Stimulated activated CD4-positive, alpha-beta T cell treated with anti-CD3 and anti-CD28 coated beads, Interleukin-1b, Interleukin-23, amount 100 ng/mL, for 1 hour (primary cell): ENCODE data around the gene KLF16.
A peak's percentile ranks its signal among the peaks of the same experiment; 100 is the strongest.

Source experiments
- DNase-seq, 2 donors: peaks; one replicate each; pipeline ENCODE4 v3.0.0-alpha.2; 2020; ENCODE audit warnings: low read depth in 2 of 2

The KLF16 gene

DNA sequence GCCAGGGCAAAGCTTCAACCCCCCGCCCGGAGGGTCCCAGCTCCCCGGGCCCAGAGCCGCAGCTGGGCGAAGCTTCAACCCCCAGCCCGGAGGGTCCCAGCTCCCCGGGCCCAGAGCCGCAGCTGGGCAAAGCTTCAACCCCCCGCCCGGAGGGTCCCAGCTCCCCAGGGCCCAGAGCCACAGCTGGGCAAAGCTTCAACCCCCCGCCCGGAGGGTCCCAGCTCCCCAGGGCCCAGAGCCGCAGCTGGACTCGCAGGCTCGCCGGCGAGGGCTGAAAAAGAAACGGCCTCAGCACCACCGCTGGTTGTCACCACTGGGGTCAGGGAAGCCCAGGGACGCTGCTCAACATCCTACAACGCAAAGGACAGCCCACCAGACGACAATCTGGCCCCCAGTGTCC is 20.3 kb downstream of the KLF16 start:
- DNase-seq, result no peak

DNA sequence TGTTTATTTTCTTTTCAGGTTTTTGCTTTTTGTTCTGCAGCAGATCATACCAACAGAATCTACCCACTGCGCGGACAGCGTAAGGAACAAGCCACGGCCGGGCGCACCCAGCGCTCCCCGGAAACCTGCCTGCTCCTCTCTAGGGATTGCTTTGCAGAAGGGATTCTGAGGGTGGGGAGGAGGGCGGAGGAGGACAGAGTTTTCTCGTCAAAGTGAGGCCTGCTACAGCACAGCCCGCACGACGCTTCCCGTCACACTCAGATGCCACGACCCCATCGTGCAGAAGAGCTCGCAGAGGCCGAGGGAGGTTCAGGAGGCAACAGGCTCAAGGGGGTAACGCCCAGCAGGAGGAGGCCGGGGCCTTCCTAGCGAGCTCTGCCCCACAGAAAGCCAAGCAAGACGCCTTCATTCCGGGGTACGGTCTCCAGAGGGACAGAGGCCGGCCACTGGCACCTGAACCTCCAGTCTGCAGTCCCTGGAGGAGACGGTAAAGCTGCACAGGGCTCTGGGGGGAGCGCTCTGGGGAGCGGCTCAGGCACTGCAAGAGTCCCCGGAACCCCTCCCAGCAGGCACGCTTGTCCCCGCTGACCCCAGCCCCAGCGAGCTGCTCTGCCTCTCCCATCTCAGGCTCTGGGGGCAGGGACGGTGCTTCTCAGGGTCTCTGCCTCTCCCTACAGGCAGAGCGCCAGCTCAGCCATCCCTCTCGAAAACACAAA is 22.0 kb downstream of the KLF16 start:
- DNase-seq, result no peak

DNA sequence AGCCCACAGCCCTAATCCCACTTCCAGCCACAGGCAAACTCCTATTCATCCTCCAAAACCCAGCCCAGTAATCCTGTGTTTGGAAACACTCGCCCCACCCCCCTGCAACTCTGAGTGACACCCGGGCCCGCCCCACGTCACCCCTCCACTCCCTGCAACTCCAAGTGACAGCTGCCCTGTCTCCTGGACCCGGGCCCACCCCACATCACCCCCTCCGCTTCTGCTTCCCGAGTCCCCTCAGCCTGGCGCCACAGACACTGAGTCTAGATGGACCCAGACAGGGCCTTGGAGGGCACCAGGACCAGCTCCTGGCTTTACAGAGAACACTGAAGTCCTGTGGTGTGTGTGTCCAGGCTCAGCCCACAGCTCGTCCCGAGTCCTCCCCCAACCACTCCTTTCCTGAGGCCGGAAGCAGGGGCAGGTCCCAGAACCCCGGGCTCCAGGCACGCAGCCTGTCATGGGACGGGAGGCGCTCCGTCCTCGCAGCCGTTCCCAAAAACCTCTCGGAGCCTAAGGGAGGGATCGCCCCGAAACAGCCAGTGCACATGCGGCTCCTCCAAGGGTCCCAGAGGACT is 22.8 kb downstream of the KLF16 start:
- DNase-seq, result no peak

DNA sequence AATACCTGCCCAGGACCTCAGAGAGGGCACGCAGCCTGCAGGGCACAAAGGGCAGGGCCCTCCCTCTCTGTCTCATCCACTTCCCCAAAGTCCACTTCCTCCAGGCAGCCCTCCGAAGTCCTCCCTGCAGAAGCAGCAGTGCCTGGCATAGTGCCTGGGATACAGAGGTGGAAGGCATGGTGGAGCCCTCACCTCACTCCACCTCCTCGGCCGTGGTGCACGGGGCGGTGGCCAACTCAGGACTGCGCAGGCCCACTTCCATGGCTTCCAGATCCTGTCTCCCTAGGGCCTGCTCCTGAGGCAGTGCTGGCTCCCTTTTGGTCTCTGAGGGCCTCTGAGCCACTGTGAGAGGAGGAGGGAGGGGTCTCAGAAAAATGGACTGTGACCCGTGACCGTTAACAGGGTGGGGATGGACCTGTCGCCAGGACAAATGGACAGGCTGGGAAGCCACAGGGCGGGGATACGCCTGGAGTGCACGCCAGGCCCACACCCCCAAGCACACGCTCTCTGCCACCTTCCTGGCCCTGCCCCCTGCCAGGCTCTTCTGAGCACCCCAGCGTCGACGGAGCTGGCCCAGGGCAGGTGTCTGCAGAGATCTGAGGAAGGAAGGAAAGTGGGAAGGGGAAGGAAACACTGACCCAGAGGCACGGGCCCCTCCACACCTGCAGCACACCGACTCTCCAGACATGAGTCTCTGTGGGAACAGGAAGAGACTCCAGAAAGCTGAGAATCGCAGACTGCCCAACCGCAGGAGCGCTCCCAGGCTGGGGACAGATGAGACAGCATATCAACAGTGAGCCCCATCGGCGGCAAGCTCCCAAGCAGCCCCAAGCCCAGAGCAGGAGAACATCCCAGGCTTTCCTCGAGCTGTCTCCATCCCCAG is 23.5 kb downstream of the KLF16 start:
- DNase-seq, result no peak

DNA sequence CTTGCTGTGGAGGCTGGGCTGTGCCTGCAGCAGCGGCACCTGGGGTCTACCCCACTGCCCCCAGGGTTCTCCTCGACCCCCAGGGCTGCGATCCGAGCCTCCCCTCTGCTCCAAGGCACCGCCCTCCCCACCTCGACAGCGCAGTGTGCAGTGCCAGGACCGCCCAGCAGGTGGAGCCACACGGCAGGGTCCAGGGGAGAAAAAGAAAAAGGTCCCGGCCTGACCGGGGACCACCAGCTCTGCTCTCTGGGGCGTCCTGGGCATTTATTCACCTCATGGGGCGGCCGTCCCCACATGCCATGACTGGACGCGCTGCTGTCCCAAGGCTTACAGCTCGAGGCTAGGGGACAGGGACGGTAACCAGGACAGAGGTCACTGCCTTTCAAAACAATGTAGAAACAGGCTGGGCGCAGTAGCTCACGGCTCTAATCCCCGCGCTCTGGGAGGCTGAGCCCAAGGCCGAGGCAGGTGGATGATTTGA is 25.7 kb downstream of the KLF16 start:
- DNase-seq, result no peak

DNA sequence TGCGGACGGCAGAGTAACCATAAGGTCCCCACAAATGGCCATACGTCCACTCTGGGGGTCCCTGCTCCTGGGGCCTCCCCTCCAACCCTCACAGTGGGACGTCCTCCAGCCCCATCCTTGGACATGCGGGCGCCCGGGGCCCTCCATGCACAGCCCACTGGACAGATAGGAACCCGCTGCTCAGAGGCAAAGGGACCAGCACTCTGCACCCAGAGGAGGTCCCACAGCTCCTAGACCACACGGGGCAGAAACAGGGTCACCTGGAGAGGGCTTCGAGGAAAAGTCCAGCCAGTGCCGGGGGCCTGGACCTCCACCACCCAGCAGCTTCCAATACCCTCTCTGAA is 26.2 kb downstream of the KLF16 start:
- no peak for DNase-seq

DNA sequence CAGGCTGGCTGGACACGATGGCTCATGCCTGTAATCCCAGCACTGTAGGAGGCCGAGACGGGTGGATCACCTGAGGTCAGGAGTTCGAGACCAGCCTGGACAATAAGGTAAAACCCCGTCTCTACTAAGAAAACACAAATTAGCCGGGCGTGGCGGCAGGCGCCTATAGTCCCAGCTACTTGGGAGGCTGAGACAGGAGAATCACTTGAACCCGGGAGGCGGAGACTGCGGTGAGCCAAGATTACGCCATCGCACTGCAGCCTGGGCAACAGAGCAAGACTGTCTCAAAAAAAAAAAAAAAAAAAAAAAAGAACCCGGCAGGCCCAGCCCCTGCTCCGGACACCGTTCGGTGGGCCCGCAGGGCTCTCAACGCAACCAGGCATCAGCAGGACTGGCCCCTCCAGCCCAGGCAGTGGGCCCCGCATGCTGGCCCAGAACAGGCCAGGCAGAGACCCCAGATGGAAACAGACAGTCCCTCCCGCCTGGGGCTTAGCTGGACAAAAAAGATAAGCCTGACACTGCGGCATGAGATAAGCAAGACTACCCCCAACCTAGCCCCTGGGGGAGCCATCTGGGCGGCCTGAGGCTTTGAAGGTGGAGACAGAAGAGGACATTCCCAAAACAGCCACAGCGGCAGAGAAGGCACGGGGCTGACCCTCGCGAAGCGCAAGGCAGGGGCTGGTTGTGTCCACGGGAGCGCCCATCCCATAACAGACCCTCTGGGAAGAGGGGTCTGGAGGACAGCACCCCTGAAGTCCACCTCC is 26.7 kb downstream of the KLF16 start:
- no peak for DNase-seq

DNA sequence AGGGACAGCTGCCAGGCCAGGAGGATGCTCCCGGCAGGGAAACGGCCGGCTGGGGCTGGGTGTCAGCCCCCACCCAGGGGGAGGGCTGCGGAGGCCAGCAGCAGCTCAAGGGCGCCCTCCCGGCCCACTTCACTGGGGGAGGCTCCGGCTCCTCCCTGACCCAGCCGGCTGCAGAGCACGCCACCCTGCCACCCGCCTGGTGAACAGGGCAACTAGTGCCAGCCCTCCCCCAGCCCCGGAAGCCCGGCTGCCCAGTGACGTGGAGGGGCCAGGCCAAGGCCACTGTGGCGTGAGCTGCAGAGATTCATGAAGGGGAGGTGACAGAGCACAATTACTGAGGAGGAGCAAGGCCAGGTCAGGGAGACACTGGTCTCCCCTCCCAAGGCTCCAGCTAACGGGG is 29.8 kb downstream of the KLF16 start:
- DNase-seq, result no peak

DNA sequence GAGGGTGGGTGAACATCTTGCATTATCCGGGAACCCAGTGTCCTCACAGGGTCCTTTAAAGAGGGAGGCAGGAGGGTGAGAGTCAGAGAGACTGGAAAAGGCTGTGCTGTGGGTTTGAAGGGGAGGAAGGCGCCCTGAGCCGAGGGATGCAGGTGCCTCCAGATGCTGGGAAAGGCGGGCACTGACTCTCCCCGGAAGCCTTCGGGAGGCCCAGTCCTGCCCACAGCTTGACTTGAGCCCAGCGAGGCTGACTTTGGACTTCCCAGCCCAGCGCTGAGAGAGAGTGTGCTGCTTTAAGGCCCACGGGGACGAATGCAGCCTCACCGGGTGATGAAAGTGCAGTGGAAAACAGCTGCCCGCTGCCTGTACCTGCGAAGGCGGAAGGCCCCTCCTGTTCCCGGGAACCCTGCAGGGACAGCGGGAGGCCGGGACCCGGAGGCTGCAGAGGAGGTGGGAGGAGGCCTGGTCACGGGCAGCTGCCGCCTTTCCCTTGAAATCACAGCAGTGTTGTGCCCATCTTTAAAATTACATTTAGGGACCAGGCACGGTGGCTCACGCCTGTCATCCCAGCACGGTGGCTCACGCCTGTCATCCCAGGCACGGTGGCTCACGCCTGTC is 31.2 kb downstream of the KLF16 start:
- no peak for DNase-seq

DNA sequence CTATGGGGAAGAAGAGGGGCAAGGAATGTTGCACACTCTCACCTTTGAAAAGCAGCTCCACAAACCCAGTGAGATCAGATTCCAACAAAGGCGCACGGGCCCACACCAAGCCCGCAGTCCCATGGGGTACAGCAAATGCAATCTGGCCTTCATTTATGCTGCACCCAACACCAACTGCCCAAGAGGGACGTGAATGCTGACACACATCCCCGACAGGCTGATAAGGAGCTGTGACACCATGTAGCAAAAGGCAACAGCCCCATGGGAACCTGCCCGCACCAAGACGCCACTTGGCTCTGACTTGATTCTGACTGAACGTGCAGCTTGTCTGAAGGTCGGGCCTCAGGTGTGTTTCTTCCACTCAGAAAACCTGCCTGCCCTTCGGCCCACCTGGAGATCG is 32.4 kb downstream of the KLF16 start:
- no peak for DNase-seq

DNA sequence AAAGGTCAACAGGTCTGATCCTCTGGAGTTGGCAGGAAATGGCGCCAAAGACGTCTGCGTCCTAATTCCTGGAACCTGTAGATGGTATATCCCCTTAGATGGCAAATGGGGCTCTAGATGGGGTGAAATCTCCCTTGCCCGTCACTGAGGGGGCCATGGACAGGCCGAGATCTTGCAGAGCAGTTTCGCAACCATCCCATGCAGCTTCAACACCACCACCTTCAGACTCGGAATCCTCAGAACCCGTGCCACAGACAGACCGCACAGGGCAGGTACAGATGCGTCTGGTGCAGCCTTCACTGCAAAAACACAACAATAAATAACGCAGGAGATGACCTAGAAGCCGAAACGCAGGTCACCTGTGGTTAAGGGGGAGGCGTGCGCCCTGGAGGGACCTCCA is 32.8 kb downstream of the KLF16 start:
- DNase-seq, result no peak

DNA sequence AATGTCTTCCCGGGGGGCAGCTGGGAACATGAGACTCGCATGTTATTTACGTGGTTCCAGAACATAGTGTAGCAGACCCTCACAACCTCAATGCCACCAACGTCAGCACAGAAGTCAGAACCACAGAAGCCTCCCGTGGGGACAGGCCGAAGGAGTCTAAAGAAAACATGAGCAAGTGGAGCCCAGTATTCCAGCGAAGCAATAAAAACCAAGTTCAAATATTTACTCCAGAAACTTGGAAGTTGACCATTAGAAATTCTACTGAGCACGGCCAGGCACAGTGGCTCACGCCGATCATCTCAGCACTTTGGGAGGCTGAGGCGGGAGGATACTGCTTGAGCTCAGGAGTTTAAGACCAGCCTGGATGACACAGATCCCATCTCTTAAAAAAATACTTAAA is 33.4 kb downstream of the KLF16 start:
- DNase-seq, result no peak

DNA sequence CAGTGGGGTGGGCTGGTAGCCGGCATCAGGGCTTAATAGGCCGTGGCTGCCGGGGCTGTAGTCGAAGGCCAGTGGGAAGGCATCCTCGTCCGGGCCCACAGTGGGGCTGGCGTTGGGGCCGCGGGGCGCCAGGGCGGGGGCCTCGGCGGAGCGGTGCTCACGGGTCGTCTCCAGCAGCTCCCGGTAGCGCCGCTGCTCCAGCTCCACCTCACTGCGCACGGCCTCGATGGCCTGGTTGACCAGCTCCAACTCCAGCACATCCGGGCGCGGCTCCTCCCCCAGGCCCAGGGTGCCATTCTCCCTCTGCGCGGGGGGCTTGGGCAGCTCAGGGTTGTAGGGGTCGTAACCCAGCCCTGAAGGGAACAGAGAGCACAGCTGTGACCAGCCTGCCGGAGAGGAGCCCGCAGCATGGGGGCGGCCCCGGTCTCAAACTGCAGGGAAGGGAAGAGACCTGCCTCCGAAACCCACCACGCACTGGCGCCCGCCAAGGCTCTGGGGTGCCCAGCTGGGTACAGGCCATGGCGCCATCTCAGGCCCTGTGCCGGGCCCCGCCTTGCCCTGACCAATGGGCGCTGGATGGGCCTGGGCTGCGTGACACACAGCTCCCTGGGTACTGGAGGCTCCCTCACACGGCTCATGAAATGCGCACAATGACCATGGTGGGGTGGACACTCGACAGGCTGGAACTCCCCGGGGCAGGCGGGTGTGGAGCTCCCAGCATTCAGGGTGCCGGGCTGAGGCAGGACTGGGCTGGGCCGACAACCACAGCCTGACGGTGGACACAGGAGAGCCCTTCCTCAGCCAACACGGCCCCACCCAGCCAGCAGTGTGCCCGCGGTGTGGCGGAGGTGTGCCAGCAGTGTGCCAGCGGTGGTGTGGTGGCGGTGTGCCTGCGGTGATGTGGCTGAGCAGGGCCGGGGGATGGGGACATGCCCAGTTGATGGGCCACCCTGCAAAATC is 34.8 kb downstream of the KLF16 start:
- no peak for DNase-seq

DNA sequence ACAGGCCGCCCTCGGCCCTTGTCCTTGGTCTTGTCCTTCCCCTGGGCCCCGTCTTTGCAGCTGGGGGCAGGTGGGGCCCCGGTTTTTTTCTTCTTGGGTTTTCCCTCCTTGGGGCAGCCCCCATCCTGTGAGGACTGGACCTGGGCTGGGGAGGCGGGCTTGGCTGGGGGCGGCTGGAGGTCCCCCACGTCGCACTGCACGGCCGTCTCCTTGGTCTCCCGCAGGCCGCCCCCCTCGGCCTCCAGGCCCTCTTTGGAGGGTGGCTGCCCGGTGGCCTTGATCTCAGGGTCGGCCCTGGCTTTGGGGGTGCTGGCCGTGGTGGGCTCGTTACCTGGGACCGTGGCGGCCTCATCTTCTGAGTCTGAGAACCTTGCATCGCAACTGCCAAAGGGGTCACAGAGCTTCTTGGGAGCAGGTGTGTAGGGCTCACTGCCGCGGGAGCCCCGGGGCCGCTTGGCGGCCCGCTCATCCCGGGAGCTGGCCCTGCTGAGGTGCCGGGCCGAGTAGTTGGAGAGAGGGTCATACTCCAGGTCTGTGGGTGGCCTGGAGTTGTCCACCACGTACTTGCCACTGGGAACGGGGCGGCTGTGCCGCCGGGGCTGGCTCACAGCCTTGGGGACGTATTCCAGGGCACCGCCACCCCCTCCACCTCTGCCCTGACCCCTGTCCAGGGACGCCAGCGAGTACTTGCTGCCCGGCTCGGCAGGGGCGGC is 35.7 kb downstream of the KLF16 start:
- DNase-seq, result no peak

DNA sequence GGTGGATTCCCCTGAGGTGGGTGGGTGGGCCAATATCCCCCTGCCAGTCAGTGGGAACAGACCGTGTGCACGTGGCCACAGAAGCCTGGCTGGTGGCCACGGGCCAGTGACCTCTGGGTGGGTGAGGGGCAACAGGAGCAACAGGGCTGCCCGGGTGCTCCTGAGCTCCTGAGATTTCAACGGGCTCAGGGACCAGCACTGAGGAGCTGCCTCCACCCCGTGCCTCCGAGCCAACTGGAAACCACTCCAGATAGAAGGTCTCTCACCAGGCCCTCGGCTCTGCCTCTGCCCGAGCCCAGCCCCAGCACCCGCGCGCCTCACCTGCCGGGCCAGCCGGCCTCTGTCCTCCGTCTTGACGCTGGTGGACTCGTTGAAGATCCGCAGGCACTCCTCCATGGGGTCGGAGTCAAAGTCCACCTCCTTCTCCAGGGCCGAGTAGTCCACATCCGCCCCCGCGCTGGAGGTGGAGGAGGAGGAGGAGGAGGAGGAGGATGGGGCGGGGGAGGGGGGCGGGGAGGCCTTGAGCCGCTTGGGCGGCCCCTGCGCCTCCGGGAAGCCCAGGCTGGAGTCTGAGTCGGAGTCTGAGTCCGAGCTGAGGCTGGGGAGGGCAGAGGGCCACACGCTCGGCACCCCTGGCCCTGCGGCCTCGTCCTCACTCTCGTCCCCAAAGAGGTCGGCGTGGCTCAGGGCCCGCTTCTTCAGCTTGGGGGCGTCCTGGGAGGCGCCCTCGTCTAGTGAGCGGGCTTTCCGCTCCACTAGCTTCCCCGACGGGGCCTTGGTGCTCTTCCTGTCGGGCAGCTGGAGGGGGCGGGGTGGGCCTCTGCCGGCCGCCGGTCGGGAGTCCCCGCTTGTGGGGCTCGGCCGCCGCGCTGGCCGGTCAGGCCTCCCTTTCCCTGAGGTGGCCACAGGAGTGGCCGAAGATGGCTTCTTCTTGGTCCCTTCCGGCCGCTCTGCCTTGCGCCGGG is 36.5 kb downstream of the KLF16 start:
- no peak for DNase-seq

DNA sequence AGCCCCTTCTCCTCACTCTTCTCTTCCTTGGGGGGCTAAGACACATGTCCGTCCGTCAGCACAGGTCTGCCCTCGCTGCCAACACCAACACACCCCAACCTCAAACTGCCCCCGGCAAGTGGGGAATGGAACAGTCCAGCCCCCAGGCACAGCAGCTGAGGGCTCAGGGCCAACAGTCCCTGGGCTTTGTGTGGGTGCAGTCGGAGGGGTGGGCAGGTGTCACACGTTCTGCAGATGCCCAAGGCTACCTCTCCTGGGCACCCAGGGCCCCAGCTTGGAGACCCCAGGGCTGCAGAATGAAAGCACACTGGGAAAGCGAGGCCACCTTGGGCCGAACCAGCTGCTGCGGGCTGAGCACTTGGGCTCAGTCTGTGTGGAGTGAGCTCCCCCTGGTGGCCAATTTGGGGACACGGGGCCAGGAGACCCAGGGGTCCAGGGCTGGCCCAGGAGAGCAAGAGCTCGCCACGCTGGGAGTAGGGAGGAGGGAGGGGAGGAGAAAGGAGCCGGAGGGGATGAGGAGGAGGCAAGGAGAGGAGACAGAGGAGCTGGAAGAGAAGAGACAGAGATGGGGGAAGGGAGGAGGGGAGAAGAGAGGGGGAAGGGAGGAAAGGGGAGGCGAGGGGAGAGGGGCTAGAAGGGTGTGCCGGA is 37.3 kb downstream of the KLF16 start:
- DNase-seq, result peak; percentile 59 to 63

DNA sequence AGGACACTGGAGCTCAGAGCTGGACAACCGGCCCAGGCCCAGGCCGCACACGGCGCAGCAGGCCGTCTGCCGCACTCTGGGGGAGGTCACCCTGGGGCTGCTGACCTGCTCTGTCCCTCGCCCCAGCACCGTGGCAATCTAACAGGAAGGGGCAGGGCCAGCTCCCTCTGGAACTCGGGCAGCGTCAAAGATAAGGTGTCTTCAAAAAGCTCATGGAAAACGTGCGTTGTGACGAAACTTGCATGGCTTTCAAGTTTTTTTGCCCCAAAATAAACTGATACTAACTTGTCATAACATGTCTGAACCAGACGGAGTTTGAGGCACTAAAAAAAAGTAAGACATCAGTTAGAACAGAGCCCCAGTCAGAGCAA is 39.1 kb downstream of the KLF16 start:
- no peak for DNase-seq

DNA sequence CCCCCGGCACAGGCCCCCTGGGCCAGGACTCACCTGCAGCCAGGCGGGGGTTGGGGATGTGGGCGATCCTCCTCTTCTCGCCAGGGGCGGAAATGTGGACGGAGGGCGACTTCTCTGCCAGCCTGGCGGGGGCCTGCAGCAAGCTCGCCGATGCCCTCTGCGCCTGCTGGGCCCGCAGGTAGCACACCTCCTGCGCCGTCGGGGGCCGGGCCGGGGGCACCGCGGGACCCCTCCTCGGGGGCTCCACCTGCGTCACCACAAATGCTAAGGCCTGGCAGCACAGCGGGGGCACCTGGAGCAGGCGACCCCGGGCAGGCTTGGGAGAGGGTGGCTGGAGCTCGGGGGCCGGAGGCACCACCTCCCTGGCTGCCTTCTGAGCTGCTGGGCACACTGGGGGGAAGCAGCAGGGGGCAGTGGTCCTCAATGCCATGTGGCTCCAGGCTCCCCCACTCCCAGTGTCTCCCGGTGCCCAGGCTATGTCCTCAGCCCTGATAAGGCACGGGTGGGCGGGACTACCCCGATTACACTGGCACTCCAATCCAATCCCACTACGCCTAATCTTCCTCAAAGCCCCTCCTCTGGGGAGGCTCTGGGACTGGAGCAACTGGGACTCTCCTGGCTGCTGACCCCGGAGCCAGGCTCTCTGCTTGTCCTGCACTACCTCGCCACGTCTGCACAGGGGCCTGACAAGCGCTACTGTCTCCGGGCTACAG is 39.7 kb downstream of the KLF16 start:
- DNase-seq, result no peak
